Measurements from ENCODE around the gene KCNA5. TPM values are rescaled to one million over a fixed set of nuclear protein-coding genes. Genes with fewer than 3 reads are reported as not detected.

KCNA5 gene
- total and polyA plus RNA-seq, 9 of the 15 experiments (the other 6 are each of a cell fraction or from before 2014, with no cell fraction given) = not detected

DNA sequence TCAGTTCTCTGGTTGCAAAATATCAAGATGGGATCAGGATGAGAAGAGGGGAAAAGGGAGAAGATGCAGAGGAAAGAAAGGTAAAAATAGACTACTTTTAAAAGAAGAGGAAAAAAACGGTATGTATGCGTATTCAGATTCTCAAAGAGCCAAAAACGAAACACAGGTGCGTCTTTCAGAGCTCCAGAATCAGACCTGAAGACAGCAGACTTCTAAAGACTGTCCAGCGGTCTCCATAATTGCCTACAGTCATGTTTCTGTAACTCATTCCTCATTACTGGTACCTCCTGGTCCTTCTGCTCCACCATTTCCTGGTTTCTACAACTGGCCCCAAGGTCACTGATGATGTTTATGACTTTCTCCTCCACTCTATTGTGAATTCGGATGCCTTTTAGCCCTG, 12.4 kb upstream of the KCNA5 start:
- TF ChIP-seq SRSF3 (IDR thresholded peaks at IDR 0.05; ENCODE audit: insufficient read depth, low read length) (no peak), ZNF431 (CRISPR knock-in tag; IDR thresholded peaks at IDR 0.05) (no peak), ZNF707 (CRISPR knock-in tag; conservative IDR thresholded peaks at IDR 0.05) (no peak), TEAD2 (tag; IDR thresholded peaks at IDR 0.05) (no peak)
- H3K4me1 ChIP-seq (replicated peaks in 1 of 2; ENCODE audit: control insufficient read depth in 2 of 2, insufficient read depth in 2 of 2, low read length in 2 of 2) = no peaks in the 10 kb centered on the region
- intact Hi-C loops (cut with micrococcal nuclease) = no loop called here
- no peak for DNase-seq (ENCODE audit: extremely low read depth in 1 of 4, low spot score in 3 of 4)
- in situ Hi-C loops (cut with MboI) = no loop called here
- no peaks in the 10 kb centered on the region for H3K9me1 ChIP-seq (ENCODE audit: control insufficient read depth, insufficient read depth, low read length)
- no peak for FAIRE-seq
- H3K79me2 ChIP-seq (ENCODE audit: control insufficient read depth, insufficient read depth, low read length) = no peaks in the 10 kb centered on the region
- H3K4me3 ChIP-seq = no peak overlapping the region
- H3K4me2 ChIP-seq (ENCODE audit: insufficient read depth, low read length) = no peak overlapping the region
- no peaks in the 10 kb centered on the region for H3K9me3 ChIP-seq (replicated peaks; ENCODE audit: control insufficient read depth, insufficient read depth, low read depth, low read length)
- WGBS (ENCODE audit: insufficient coverage, low coverage, missing lambda C conversion rate) = 0% methylated on average over 6 of the region's 6 CpGs
- no peak overlapping the region for H2AFZ ChIP-seq (ENCODE audit: low read depth, low read length)
- H3K27me3 ChIP-seq (ENCODE audit: control insufficient read depth in 2 of 2, insufficient read depth in 2 of 2, low read length in 2 of 2) = peaks cover 0 to 7% of the 10 kb centered on the region in 2 experiments; a peak in 1 of 5 replicates
- ChIA-PET POLR2A (no interaction called here), CTCF (ENCODE audit: low intra/inter-chr PET ratio) (no interaction called here)
- BruUV-seq (replicated peaks) = no TSS peak
- no peak overlapping the region for H3K9ac ChIP-seq (ENCODE audit: insufficient read depth in 1 of 2, low read depth in 2 of 2, low read length in 2 of 2)
- no peak overlapping the region for H3K27ac ChIP-seq (ENCODE audit: extremely low read depth, low read depth, low read length)
- no peak for ATAC-seq
- no peaks in the 10 kb centered on the region for H3K36me3 ChIP-seq (ENCODE audit: control insufficient read depth, insufficient read depth, low read length)
- H4K20me1 ChIP-seq (replicated peaks; ENCODE audit: control insufficient read depth, insufficient read depth, low read length) = no peaks in the 10 kb centered on the region

GRCh38 chr12:5031958-5032357, 11.7 kb upstream of the KCNA5 start:
- no peak for ATAC-seq
- CTCF ChIA-PET (ENCODE audit: low intra/inter-chr PET ratio) = no interaction called here
- in situ Hi-C loops (cut with MboI) = no loop called here
- TF ChIP-seq, protein P1, sequence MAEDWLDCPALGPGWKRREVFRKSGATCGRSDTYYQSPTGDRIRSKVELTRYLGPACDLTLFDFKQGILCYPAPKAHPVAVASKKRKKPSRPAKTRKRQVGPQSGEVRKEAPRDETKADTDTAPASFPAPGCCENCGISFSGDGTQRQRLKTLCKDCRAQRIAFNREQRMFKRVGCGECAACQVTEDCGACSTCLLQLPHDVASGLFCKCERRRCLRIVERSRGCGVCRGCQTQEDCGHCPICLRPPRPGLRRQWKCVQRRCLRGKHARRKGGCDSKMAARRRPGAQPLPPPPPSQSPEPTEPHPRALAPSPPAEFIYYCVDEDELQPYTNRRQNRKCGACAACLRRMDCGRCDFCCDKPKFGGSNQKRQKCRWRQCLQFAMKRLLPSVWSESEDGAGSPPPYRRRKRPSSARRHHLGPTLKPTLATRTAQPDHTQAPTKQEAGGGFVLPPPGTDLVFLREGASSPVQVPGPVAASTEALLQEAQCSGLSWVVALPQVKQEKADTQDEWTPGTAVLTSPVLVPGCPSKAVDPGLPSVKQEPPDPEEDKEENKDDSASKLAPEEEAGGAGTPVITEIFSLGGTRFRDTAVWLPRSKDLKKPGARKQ (CRISPR knock-in tag; IDR thresholded peaks at IDR 0.05) = no peak
- TF ChIP-seq HMBOX1 (IDR thresholded peaks at IDR 0.05) = no peak
- no peak for TF ChIP-seq GTF2E2 (tag; IDR thresholded peaks at IDR 0.05)
- no peak for TF ChIP-seq POU5F1 (IDR thresholded peaks at IDR 0.05; ENCODE audit: borderline replicate concordance, low read depth, low read length, partially characterized antibody)
- no peak for TF ChIP-seq HINFP (tag; conservative IDR thresholded peaks at IDR 0.05; ENCODE audit: low read depth)
- TF ChIP-seq MTA2 (IDR thresholded peaks at IDR 0.05; ENCODE audit: low read depth) = no peak
- TF ChIP-seq E2F1 (CRISPR knock-in tag; IDR thresholded peaks at IDR 0.05) = no peak

More at GRCh38 chr12:5031958-5032357, 11.7 kb upstream of the KCNA5 start:
- Histone ChIP-seq H3K36me3 (ENCODE audit: control insufficient read depth, insufficient read depth, low read length) (no peaks in the 10 kb centered on the region), H3K4me1 (replicated peaks in 1 of 2; ENCODE audit: control insufficient read depth in 2 of 2, insufficient read depth in 2 of 2, low read length in 2 of 2) (no peaks in the 10 kb centered on the region), H3K4me2 (ENCODE audit: insufficient read depth, low read length) (no peak overlapping the region), H3K27me3 (ENCODE audit: control insufficient read depth in 2 of 2, insufficient read depth in 2 of 2, low read length in 2 of 2) (peaks cover 0 to 7% of the 10 kb centered on the region in 2 experiments; a peak in 1 of 5 replicates), H3K27ac (ENCODE audit: extremely low read depth, low read depth, low read length) (no peak overlapping the region), H2AFZ (ENCODE audit: low read depth, low read length) (no peak overlapping the region), H3K4me3 (no peak overlapping the region), H3K9ac (ENCODE audit: insufficient read depth in 1 of 2, low read depth in 2 of 2, low read length in 2 of 2) (no peak overlapping the region), H3K9me1 (ENCODE audit: control insufficient read depth, insufficient read depth, low read length) (no peaks in the 10 kb centered on the region), H4K20me1 (replicated peaks; ENCODE audit: control insufficient read depth, insufficient read depth, low read length) (no peaks in the 10 kb centered on the region), H3K79me2 (ENCODE audit: control insufficient read depth, insufficient read depth, low read length) (no peaks in the 10 kb centered on the region), H3K9me3 (replicated peaks; ENCODE audit: control insufficient read depth, insufficient read depth, low read depth, low read length) (no peaks in the 10 kb centered on the region)
- POLR2A ChIA-PET = no interaction called here
- WGBS (ENCODE audit: insufficient coverage, low coverage, missing lambda C conversion rate) = 7% methylated on average over 2 of the region's 3 CpGs
- intact Hi-C loops (cut with micrococcal nuclease) = no loop called here
- FAIRE-seq (no peak), DNase-seq (ENCODE audit: extremely low read depth in 1 of 4, low spot score in 3 of 4) (no peak)
- no TSS peak for BruUV-seq (replicated peaks)
